ENCODE results near the gene RHOF.

DNA sequence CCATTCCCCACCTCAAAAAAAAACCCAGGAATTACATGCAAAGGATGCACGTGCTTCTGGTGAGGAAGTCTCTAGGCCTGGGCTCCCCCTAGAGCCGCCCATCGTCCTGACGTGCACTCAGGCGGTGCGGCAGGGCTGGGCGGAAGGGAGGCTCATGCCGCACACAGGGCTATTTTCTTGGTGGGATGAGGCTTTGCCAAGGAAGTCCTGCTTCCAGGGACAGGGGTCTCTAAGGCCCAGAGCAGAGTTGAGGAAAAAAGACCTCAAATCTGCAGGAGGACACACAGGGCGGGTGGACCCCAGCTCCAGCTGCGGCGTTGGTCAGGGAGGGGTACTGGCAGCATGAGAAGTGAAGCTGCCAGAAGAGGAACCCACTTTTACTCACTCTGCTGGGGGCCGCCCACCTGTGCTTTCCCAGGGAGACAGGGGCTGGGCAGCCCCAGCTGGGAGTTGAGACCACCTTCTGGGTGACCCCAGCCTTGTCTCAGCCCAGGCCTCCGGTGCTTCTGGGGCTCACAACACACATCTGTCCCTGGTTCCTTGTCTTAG is 4.2 kb downstream of the RHOF start:
- TF ChIP-seq, protein P1, sequence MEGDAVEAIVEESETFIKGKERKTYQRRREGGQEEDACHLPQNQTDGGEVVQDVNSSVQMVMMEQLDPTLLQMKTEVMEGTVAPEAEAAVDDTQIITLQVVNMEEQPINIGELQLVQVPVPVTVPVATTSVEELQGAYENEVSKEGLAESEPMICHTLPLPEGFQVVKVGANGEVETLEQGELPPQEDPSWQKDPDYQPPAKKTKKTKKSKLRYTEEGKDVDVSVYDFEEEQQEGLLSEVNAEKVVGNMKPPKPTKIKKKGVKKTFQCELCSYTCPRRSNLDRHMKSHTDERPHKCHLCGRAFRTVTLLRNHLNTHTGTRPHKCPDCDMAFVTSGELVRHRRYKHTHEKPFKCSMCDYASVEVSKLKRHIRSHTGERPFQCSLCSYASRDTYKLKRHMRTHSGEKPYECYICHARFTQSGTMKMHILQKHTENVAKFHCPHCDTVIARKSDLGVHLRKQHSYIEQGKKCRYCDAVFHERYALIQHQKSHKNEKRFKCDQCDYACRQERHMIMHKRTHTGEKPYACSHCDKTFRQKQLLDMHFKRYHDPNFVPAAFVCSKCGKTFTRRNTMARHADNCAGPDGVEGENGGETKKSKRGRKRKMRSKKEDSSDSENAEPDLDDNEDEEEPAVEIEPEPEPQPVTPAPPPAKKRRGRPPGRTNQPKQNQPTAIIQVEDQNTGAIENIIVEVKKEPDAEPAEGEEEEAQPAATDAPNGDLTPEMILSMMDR (IDR thresholded peaks at IDR 0.05 in 2 of 3, conservative IDR thresholded peaks at IDR 0.05 in 1 of 3; ENCODE audit: borderline replicate concordance in 1 of 3, insufficient read depth in 1 of 3, low read depth in 2 of 3, low read length in 2 of 3) = 0 out of 6 replicates have a peak, but pooled peaks of 1 of the 3 experiments have one; percentile 6
- TF ChIP-seq POLR2A (IDR thresholded peaks at IDR 0.05; ENCODE audit: borderline replicate concordance, extremely low read depth, insufficient read depth, insufficient read length) (no peak), ZFX (IDR thresholded peaks at IDR 0.05) (no peak), RAD21 (IDR thresholded peaks at IDR 0.05; ENCODE audit: low read depth) (no peak), SIN3A (IDR thresholded peaks at IDR 0.05; ENCODE audit: low read depth) (no peak), ZNF274 (IDR thresholded peaks at IDR 0.05; ENCODE audit: low read depth, low read length) (no peak)

All from HCT116 (cell line).